ACHN (cell line): ENCODE measurements around the gene PRIM1.

ENCODE experiments used
- DNase-seq: peaks from one replicate; pipeline ENCODE4 v3.0.0-alpha.2; 2015
- in situ Hi-C: cut with HindIII; loops from 2 replicates; pipeline ENCODE4 v1.10.0; 2017; ENCODE audit warnings: low sequenced_read_pairs, low pct_ligation_motif_present, low pct_unique_long_range_greater_than_20kb

Gene PRIM1

DNA sequence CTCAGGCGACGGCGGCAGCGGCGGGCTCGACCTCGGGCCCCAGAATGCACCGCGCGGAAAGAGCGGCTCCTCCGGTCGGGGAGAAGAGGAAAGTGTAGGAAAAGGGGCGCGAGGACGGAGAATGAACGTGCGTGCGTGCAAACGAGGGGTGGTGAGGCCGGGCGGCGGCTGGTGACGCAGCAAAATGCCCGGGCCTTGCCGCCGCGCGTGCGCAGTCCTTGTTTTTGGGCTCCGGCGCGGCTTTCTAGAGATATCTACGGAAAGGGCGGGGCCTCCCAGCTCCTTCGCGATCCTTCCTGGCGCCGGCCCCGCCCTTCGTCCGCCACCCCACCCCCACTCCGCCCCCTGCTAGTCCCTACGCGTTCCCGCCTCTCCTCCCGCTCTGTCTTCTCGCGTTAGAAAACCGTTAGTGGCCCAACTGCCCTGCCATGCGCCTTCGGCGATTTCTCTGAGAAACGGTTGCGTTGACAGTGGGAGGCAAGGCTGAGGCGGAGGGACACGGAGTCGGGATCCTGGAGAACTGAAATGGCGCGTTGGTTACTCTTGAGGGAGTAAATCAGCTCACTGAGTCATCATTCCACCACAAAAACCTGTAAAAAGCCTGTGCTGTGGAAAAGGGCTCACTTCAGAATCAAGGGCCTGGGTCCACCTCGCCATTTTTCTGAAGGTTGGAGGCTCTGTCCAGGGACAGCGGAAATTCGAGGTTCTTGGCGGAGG, 63.8 kb downstream of the PRIM1 start, which contains the start of gene PTGES3:
TSS of gene PTGES3 (minus strand) at position 156 of the 717 bp plus-strand sequence. CDS start 285 bp downstream, outside the sequence.
- peak; percentile 100 for DNase-seq
- in situ Hi-C loops = no loop called here

- in situ Hi-C loops = no loop called here
- DNase-seq = peak; percentile 61
These were observed 64.6 kb downstream of the PRIM1 start for GRCh38 chr12:56687223-56688128.

DNA sequence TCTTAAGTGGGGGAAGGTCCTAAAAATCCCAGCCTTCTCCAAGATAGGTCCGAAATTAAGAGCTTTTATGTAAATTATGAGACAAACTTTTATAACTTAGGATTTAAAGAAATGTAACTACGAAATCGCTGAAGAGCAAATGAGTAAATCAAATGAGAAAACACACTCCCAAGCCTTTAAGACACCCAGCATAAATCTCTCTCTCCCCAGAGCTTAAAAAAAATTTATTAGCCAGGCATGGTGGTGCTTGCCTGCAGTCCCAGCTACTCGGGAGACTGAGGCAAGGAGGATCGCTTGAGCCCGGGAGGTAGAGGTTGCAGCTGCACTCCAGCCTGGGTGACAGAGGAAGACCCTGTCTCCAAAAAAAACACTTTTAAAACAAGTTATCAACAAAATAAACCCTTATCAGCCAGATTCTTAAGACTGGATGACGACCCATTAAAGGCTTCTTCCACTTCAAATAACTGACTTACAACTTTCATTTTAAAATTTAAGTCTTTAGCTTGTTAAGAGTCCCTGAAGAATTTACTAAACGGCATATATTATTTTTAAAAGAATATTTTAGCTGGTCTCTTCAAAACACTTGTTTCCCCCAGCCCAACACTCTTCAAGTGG, 67.3 kb downstream of the PRIM1 start:
- in situ Hi-C loops = no loop called here
- DNase-seq = no peak

DNA sequence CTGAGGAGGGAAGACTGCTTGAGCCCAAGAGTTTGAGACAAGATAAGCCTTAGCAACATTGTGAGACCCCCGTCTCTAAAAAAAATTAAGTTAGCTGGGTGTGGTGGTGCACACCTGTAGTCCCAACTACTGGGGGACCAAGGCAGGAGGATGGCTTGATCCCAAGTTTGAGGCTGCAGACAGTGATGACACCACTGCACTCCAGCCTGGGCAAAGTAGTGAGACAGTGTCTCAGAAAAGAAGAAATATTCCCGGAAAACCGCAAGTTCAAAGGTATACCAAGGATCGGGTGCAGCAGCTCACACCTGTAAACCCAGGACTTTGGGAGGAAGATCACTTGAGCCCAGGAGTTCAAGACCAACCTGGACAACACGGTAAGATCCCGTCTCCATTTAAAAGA, 69.8 kb downstream of the PRIM1 start:
- in situ Hi-C loops = no loop called here
- no peak for DNase-seq
